NB4 (cell line): Measurements from ENCODE around the gene SOAT1.

Source experiments
- DNase-seq: peaks from one replicate; pipeline ENCODE4 v3.0.0; 2010; ENCODE audit warnings: low read depth
- H3K4me3 ChIP-seq: one replicate; pipeline ENCODE4 v1.5.1; 2011; ENCODE audit warnings: mild to moderate bottlenecking, low read depth, low read length, moderate library complexity
- CTCF ChIP-seq: IDR thresholded peaks from one replicate; pipeline ENCODE4 v1.5.1; 2012; ENCODE audit warnings: low read depth, low read length
- MYC ChIP-seq: IDR thresholded peaks from 2 replicates; pipeline ENCODE4 v1.6.1; 2011; ENCODE audit warnings: low read depth, low read length
- POLR2A ChIP-seq: IDR thresholded peaks from 2 replicates; pipeline ENCODE4 v1.6.1; 2011; ENCODE audit warnings: mild to moderate bottlenecking; ENCODE audit not compliant: insufficient read length; ENCODE audit errors: extremely low read depth
- TF ChIP-seq, protein P1 (sequence below): IDR thresholded peaks from 2 replicates; pipeline ENCODE4 v1.6.1; 2011; ENCODE audit warnings: low read depth, low read length

The SOAT1 gene

GRCh38 chr1:179327679-179328078 is 34.1 kb downstream of the SOAT1 start:
- DNase-seq, result peak; percentile 84
- TF ChIP-seq, protein P1, sequence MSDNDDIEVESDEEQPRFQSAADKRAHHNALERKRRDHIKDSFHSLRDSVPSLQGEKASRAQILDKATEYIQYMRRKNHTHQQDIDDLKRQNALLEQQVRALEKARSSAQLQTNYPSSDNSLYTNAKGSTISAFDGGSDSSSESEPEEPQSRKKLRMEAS, result peak; percentile 34; the same call in 1 of the 2 replicates
- TF ChIP-seq CTCF, result no peak
- H3K4me3 ChIP-seq, result no peak overlapping the region

GRCh38 chr1:179329862-179330261 is 36.3 kb downstream of the SOAT1 start:
- TF ChIP-seq, protein P1, result no peak
- TF ChIP-seq CTCF (no peak), MYC (no peak), POLR2A (no peak)
- H3K4me3 ChIP-seq, result no peak overlapping the region
- no peak for DNase-seq

GRCh38 chr1:179334440-179334839 is 40.8 kb downstream of the SOAT1 start:
- no peak for TF ChIP-seq CTCF
- no peak for TF ChIP-seq MYC
- TF ChIP-seq POLR2A, result no peak
- TF ChIP-seq, protein P1, result no peak
- H3K4me3 ChIP-seq, result no peak overlapping the region
- DNase-seq, result no peak

DNA sequence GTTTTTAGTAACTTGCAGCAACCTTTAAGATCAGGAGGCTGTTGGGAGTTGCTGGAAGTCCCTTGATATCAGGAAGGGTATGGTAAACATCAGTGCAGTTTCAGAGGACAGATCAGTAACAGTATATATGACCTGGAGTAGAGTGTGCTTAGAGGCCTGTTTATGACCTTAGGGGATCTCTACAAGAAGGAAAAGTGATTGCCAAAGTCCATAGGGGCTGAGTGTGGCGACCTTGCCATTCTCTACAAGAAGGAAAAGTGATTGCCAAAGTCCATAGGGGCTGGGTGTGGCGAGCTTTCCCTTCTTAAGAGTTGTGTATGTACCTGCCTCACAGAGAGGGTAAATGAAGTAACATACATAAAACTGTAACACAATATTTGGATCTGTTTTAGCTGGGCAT is 43.7 kb downstream of the SOAT1 start:
- TF ChIP-seq, protein P1, result no peak
- no peak for TF ChIP-seq POLR2A
- no peak for TF ChIP-seq CTCF
- no peak for TF ChIP-seq MYC
- no peak overlapping the region for H3K4me3 ChIP-seq
- no peak for DNase-seq

DNA sequence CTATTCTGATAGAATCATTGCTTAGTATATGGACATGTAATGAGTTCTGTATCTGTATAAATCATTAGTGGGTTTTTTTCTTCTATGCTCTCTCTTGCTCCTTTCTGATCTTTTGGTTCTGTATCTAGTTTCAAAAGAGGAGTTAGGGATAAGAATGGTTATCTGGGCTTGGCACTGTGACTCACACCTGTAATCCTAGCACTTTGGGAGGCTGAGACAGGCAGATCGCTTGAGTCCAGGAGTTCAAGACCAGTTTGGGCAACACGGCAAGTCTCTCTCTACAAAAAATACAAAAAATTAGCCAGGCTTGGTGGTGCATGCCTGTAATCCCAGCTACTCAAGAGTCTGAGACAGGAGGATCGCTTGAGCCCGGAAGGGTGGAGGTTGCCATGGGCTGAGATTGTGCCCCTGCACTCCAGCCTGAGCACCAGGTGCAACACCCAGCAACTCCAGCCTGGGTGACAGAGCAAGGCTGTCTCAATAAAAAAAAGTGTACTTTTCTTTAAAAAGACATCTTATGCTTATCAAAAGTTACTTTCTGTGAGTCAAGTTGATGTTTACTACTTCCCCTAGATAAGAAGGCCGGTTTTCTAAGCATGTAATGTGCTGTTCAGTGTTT is 44.5 kb downstream of the SOAT1 start:
- DNase-seq, result no peak
- no peak overlapping the region for H3K4me3 ChIP-seq
- TF ChIP-seq CTCF, result no peak
- TF ChIP-seq POLR2A, result no peak
- no peak for TF ChIP-seq MYC

DNA sequence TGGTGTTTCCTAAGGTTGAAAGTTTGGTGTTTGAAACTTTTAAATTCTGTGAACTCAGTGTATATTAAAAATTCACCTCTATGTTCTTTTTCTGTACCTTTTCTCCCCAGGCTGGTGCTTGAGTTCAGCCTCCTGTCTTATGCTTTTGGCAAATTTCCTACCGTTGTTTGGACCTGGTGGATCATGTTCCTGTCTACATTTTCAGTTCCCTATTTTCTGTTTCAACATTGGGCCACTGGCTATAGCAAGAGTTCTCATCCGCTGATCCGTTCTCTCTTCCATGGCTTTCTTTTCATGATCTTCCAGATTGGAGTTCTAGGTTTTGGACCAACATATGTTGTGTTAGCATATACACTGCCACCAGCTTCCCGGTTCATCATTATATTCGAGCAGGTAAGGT is 47.3 kb downstream of the SOAT1 start:
- H3K4me3 ChIP-seq, result no peak overlapping the region
- no peak for DNase-seq
- TF ChIP-seq CTCF (no peak), POLR2A (no peak), MYC (no peak)
- TF ChIP-seq, protein P1, result no peak
